Left kidney (tissue), 2 donors: ENCODE results near the gene RELCH. TPM values are rescaled to one million over a fixed set of nuclear protein-coding genes. Genes with fewer than 3 reads are reported as not detected.
A peak's percentile ranks its signal among the peaks of the same experiment; 100 is the strongest.

Experiments
- DNase-seq: peaks from one replicate; pipeline ENCODE4 v3.0.0-alpha.2; 2013
- polyA plus RNA-seq: library from polyadenylated mRNA; unstranded; fragments of 120-200 nt; gene quantifications from one replicate; pipeline ENCODE4 v1.2.1, GENCODE V29; 2013; ENCODE audit not compliant: insufficient read length

The RELCH gene
- polyA plus RNA-seq, 1 donor: 41.1 TPM

DNA sequence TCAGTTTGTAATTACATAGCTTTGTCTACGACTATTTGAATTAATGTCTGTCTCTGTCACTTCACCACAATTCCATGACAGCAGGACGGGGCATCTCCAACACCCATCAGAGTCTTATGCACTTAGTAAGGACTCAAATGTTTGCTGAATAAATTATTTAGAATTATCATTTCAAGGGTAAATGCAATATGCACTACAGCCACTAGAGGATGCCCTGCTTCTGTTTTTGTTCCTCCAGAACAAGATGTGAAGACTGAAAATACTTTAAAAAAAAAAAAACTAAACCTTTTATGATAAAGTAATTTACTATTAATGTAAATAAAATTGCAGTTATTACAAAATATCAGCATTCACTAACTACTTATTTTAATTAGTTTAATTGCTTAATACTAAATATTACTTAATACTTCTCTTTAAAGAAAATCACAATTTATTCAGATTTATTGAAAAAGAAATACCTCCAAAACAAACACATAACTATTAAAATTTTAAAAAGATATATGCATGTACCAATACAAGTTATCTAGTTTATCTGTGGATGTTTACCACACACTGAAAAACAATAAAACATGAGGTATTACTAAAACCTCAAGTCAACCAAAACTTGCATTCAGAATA, 3.4 kb upstream of the RELCH start:
- peak; percentile 53 for DNase-seq

DNA sequence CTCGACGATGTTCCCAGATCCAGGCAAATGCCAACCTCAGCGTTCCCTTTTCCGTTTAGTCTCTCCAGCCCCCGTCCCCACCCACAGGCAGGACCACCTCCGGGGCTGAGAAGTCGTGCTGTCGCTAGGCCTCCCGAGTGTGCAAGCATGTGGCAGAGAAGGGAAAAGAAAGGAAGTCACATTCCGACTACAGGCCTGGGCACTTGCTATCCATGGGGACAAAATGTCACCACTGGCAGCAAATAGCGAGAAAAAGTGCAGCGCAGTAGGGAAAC, 619 bp upstream of the RELCH start:
- DNase-seq: peak; percentile 46

GRCh38 chr18:62187543-62188510, 772 bp downstream of the RELCH start:
- peak; percentile 24 for DNase-seq

DNA sequence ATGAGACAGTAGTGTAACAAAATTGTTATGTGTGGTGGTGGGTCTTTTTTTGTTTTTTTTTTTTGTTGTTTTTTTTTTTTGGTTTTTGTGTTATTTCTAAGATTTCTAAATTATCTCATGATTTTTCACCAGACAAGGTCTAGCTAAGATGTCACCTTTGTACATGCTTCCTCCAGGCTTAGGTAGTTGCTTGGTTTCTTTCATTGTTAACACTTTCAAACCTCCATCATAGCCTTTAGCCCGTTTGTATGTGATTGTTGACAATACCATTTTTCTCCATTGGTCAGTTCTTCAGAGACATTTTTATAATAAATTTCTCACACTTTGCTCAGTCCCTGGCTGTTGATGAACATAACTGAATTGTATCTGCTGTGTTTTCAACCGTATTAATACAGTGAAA, 2.2 kb downstream of the RELCH start:
- DNase-seq: no peak

GRCh38 chr18:62196079-62196478, 9.0 kb downstream of the RELCH start:
- DNase-seq: no peak

DNA sequence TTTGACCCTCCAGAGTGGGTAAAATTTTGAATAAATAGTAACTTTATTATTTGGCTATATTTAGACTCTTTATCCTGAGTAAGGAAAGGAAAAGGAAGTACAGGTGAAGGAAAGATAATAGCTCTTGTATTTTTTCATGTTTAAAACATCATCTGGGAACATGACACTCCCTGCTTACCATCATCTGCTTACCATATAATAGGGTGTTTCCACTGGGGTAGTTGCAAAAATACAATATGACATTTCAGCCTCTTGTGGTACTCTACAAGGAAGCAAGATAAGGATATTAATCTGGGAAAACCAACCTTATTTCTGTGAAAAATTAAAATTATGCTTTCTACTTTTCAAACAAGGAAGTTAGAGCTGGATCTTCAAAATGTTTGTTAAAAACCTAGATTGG, 9.9 kb downstream of the RELCH start:
- no peak for DNase-seq

GRCh38 chr18:62198259-62198658, 11.2 kb downstream of the RELCH start:
- no peak for DNase-seq

DNA sequence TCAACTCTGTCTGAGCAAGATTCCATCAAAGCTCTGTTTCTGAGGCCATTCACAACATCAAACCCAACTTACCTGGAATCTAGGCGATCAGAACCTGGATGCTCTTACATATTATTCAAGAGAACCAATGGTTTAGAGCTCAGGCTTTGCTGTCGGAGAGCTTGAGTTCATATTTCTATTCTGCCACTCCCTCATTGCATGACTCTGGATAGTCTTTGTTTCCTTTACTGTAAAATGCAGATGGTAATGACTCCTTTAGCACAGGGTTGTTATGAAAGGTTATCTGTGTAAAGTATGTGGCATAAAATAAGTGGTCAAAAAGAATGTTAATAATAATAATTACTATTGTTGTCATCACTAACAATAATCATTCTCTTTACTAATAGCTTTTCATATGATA, 12.6 kb downstream of the RELCH start:
- no peak for DNase-seq

GRCh38 chr18:62200121-62200914, 13.3 kb downstream of the RELCH start:
- no peak for DNase-seq

- DNase-seq: no peak
Measured at GRCh38 chr18:62201870-62202269, 14.8 kb downstream of the RELCH start.

DNA sequence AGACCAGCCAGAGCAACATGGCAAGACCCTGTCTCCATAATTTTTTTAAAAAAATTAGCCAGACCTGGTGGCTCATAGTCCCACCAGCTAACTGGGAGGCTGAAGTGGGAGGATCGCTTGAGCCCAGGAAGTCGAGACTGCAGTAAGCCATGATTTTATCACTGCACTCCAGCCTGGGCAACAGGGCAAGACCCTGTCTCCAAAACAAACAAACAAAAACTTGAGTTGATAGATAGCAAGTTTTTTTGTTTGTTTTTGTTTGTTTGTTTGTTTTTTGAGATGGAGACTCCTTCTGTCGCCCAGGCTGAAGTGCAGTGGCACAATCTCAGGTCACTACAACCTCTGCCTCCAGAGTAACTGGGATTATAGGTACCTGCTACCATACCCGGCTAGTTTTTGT, 18.8 kb downstream of the RELCH start:
- no peak for DNase-seq

GRCh38 chr18:62206593-62206992, 19.5 kb downstream of the RELCH start:
- DNase-seq: no peak

- DNase-seq: no peak
Measured at GRCh38 chr18:62209046-62209445, 22.0 kb downstream of the RELCH start.

- no peak for DNase-seq
Measured at GRCh38 chr18:62210138-62210537, 23.1 kb downstream of the RELCH start.

DNA sequence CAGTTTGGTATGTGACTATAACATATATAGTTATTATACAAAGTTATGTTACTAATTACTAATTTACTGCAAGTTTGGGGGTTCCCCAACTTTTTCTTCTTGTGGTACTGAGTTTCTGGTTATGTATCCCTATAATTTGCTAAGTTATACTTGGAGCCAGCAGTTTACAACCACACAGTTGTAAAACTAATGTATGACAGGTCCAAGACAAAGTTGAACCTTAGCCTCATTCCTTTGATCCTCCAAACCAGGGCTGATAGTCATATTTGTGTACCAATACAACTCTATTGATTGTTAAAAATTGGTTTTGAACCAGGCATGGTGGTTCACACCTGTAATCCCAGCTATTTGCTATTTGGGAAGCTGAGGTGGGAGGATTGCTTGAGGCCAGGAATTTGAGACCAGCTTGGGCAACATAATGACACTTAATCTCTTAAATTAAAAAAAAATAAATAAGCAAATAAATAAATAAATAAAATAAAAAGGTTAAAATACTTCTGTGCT, 24.3 kb downstream of the RELCH start:
- no peak for DNase-seq

DNA sequence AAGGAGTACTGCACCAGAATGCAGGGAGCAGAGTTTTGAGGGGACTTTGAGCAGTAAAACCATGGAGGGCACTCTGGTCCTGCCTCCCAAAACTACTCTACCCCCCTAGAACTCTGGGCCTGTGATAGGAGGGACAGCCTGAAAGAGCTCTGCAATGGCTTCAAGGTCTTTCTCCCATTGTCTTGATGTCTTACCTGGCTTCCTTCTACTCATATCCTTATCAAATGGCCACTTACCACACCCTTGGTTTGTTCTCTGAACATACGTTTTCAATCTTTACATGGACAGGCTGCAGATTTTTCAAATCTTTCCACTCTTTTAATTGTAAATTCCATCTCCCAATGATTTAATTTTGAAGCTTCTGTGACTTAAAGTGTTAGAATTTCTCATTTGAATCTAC, 27.7 kb downstream of the RELCH start:
- no peak for DNase-seq

GRCh38 chr18:62224229-62224628, 37.2 kb downstream of the RELCH start:
- DNase-seq: no peak

DNA sequence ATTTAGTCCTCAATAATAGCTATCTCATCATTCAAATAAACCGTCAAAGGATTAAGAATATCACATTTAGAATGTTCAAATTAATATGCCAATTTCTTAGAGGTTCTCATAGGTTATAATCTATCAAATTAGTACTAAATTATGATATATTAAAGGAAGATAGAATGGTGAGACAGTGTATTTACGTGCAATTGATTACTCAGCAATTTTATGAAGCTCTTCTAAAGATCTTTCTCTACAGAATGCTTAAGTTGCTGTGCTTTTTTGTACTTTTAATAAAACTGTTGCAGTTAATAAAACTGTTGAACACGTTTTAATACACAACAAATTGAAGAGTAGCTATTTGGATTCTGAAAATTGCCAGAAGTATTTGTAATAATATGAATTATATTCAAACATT, 39.0 kb downstream of the RELCH start:
- no peak for DNase-seq

DNA sequence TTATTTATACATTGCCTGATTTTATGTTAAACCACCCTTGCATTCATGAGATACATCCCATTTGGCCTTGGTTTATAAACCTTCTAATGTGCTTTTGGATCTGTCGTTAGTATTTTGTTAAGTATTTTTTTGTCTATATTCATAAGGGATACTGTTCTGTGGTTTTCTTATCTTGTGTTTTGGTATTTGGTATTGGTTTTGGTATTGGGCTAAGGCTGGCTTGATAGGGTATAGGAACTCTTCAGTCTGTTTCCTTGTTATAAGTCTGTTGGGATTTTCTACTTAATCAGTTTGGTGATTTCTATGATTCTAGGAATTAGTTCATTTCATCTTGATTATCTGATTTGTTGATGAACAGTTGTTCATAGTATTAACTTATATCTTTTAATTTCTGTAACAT, 49.2 kb downstream of the RELCH start:
- no peak for DNase-seq

DNA sequence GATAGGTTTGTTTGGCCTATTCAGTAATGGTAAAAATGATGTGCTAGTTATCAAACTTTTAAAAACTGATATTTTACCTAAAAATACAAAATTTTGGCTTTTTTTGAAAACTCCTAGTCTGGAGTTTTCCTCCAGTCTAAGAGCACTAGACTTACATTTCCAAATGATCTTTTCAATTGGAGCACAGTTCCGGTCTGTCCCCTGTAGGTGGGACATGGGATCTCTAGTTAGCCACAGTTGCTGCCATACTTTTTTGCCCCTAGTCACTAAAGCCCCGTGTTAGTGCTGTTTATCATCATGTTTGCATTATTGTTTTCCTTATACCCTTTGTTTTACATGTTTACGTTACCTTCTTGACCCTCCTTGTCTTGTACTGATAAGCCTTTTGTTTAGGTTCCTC, 52.4 kb downstream of the RELCH start:
- DNase-seq: no peak

DNA sequence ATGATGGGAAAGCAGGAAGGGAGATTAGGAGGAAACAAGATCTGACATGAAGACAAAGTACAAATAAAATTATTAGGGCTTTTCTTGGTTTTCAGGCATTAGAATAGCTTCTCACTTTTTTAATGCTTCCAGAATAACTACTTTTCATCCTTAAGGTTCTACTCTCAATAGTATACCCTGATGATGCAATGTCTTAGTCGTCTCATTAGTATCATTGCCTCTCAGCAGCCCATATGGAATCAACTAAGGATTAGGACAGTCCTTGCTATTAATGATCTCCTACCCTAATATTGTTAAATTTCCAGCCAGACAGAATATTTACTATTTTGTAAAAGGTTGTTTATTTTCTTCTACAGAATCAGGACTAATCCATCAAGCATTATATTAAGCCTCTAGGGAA, 55.9 kb downstream of the RELCH start:
- no peak for DNase-seq

- DNase-seq: no peak
Measured at GRCh38 chr18:62245177-62245576, 58.1 kb downstream of the RELCH start.

GRCh38 chr18:62245699-62246098, 58.6 kb downstream of the RELCH start:
- no peak for DNase-seq
